H1 (cell line): Measurements from ENCODE around the gene HAO1. TPM values are rescaled to one million over a fixed set of nuclear protein-coding genes. Genes with fewer than 3 reads are reported as not detected.

Source experiments
- CTCF ChIA-PET: fragments of 300-600 bp; sonication (Branson Sonifier 250); formaldehyde crosslinking; loops from one replicate; lab custom pipeline; 2021; ENCODE audit not compliant: partially characterized antibody; lab: Charles Lee
- POLR2A ChIA-PET: fragments of 300-600 bp; sonication (Branson Sonifier 250); formaldehyde crosslinking; loops from one replicate; lab custom pipeline; 2021; ENCODE audit warnings: inconsistent platforms; ENCODE audit not compliant: partially characterized antibody; lab: Charles Lee
- DNase-seq, 2 experiments: peaks; one replicate each; pipeline versions ENCODE4 v3.0.0 to v3.0.0-alpha.2; 2010 to 2022; ENCODE audit warnings: low spot score in 2 of 2, low read depth in 1 of 2, mixed read lengths in 1 of 2
- FAIRE-seq: peaks from 2 replicates; lab custom pipeline; 2011; peaks lifted over from hg19 to GRCh38; lab: Jason Lieb, UNC
- H2AFZ ChIP-seq: 2 replicates; pipeline ENCODE4 v1.8.1; 2012; ENCODE audit warnings: low read length, inconsistent platforms
- H2AK5ac ChIP-seq: 2 replicates; pipeline ENCODE4 v1.6.1; 2013; ENCODE audit warnings: low read depth, low read length
- H2BK120ac ChIP-seq: replicated peaks from 2 replicates; pipeline ENCODE3; 2013; ENCODE audit warnings: low read depth, low read length, inconsistent platforms
- H2BK12ac ChIP-seq: 2 replicates; pipeline ENCODE4 v1.6.1; 2013; ENCODE audit warnings: low read depth, low read length
- H2BK15ac ChIP-seq: 2 replicates; pipeline ENCODE4 v1.6.1; 2013; ENCODE audit warnings: low read length
- H2BK20ac ChIP-seq: 2 replicates; pipeline ENCODE4 v1.6.1; 2013; ENCODE audit warnings: low read length
- H2BK5ac ChIP-seq: 2 replicates; pipeline ENCODE4 v1.6.1; 2013; ENCODE audit warnings: low read depth, low read length
- H3K14ac ChIP-seq: 2 replicates; pipeline ENCODE4 v1.6.1; 2013; ENCODE audit warnings: inconsistent platforms; ENCODE audit not compliant: insufficient read length
- H3K18ac ChIP-seq: 2 replicates; pipeline ENCODE4 v1.6.1; 2013; ENCODE audit warnings: low read length; ENCODE audit errors: extremely low read depth
- H3K23ac ChIP-seq: 2 replicates; pipeline ENCODE4 v1.6.1; 2013; ENCODE audit warnings: inconsistent platforms; ENCODE audit not compliant: insufficient read length
- H3K23me2 ChIP-seq: 2 replicates; pipeline ENCODE4 v1.6.1; 2013; ENCODE audit warnings: low read depth, low read length
- H3K27ac ChIP-seq: 2 replicates; pipeline ENCODE4 v1.6.1; 2011; ENCODE audit warnings: low read depth, low read length, inconsistent platforms
- H3K27me3 ChIP-seq, 4 experiments: replicated peaks in 1 of 4; 1 replicate in 1 of 4; 2 replicates in 3 of 4; pipeline versions ENCODE4 v1.6.1 to v1.8.1; 2011 to 2013; ENCODE audit warnings: low read length in 3 of 4, mild to moderate bottlenecking in 3 of 4, inconsistent platforms in 2 of 4, mixed read lengths in 2 of 4, moderate library complexity in 1 of 4; ENCODE audit not compliant: control insufficient read depth in 3 of 4, insufficient read depth in 3 of 4; ENCODE audit errors: extremely low read depth in 1 of 4
- H3K36me3 ChIP-seq, 4 experiments: 2 replicates each; pipeline versions ENCODE4 v1.6.1 to v1.8.1; 2011 to 2013; ENCODE audit warnings: mild to moderate bottlenecking in 4 of 4, low read length in 3 of 4, moderate library complexity in 2 of 4, control low read depth in 1 of 4, inconsistent platforms in 1 of 4; ENCODE audit not compliant: insufficient read depth in 4 of 4, control insufficient read depth in 2 of 4
- H3K4ac ChIP-seq: replicated peaks from 2 replicates; pipeline ENCODE3; 2013; ENCODE audit warnings: low read length, low read depth, mixed read lengths, inconsistent platforms; ENCODE audit not compliant: insufficient read length
- H3K4me1 ChIP-seq, 4 experiments: replicated peaks in 1 of 4; 1 replicate in 1 of 4; 2 replicates in 3 of 4; pipeline versions ENCODE4 v1.6.1 to v1.8.1; 2011 to 2013; ENCODE audit warnings: low read length in 3 of 4, inconsistent platforms in 2 of 4, mixed read lengths in 1 of 4; ENCODE audit not compliant: insufficient read depth in 4 of 4, control insufficient read depth in 3 of 4
- H3K4me2 ChIP-seq, 2 experiments: 2 replicates each; pipeline versions ENCODE4 v1.6.1 to v1.8.1; 2011 to 2013; ENCODE audit warnings: low read depth in 2 of 2, low read length in 2 of 2, control low read depth in 1 of 2, inconsistent platforms in 1 of 2, mild to moderate bottlenecking in 1 of 2; ENCODE audit not compliant: insufficient read depth in 1 of 2
- H3K4me3 ChIP-seq, 4 experiments: fragments of 200-600, 300-600 bp in 1 of 4; sonication (generic), shearing (Covaris generic), sonication (Bioruptor Twin) in 1 of 4; 2 replicates each; pipeline versions ENCODE4 v1.5.1 to v1.8.1; 2011 to 2016; ENCODE audit warnings: low read length in 4 of 4, low read depth in 3 of 4, control low read depth in 2 of 4, inconsistent platforms in 2 of 4, mild to moderate bottlenecking in 2 of 4, mixed read lengths in 1 of 4, moderate library complexity in 1 of 4; ENCODE audit not compliant: insufficient read depth in 2 of 4; ENCODE audit errors: extremely low read depth in 1 of 4
- H3K56ac ChIP-seq: replicated peaks from 2 replicates; pipeline ENCODE3; 2013; ENCODE audit warnings: low read depth, mild to moderate bottlenecking, mixed read lengths, low read length, inconsistent platforms; ENCODE audit not compliant: insufficient read length
- H3K79me1 ChIP-seq: 2 replicates; pipeline ENCODE4 v1.6.1; 2013; ENCODE audit warnings: low read depth, low read length, control low read depth
- H3K79me2 ChIP-seq, 2 experiments: 2 replicates each; pipeline versions ENCODE4 v1.6.1 to v1.8.1; 2012 to 2013; ENCODE audit warnings: low read length in 2 of 2, mild to moderate bottlenecking in 2 of 2, inconsistent platforms in 1 of 2; ENCODE audit not compliant: insufficient read depth in 2 of 2, control insufficient read depth in 1 of 2
- H3K9ac ChIP-seq, 4 experiments: replicated peaks in 1 of 4; 1 replicate in 1 of 4; 2 replicates in 3 of 4; pipeline versions ENCODE4 v1.6.1 to v1.8.1; 2011 to 2013; ENCODE audit warnings: low read depth in 3 of 4, low read length in 3 of 4, control low read depth in 2 of 4, mild to moderate bottlenecking in 2 of 4, moderate library complexity in 2 of 4, inconsistent platforms in 1 of 4; ENCODE audit errors: extremely low read depth in 1 of 4
- H3K9me3 ChIP-seq, 2 experiments: 2 replicates each; pipeline versions ENCODE4 v1.6.1 to v1.8.1; 2012 to 2013; ENCODE audit warnings: mild to moderate bottlenecking in 2 of 2, moderate library complexity in 2 of 2, control low read depth in 1 of 2, inconsistent platforms in 1 of 2, low read depth in 1 of 2, low read length in 1 of 2, mixed read lengths in 1 of 2; ENCODE audit not compliant: insufficient read depth in 2 of 2
- H4K20me1 ChIP-seq, 2 experiments: replicated peaks in 1 of 2; 2 replicates each; pipeline versions ENCODE3 to v1.8.1; 2011 to 2013; ENCODE audit warnings: inconsistent platforms in 2 of 2, low read length in 2 of 2, mild to moderate bottlenecking in 1 of 2; ENCODE audit not compliant: insufficient read depth in 2 of 2, control insufficient read depth in 1 of 2
- H4K5ac ChIP-seq: 2 replicates; pipeline ENCODE4 v1.6.1; 2013; ENCODE audit warnings: low read length, low read depth, mixed read lengths, inconsistent platforms; ENCODE audit not compliant: insufficient read length
- H4K8ac ChIP-seq: 2 replicates; pipeline ENCODE4 v1.8.0; 2013; ENCODE audit warnings: mild to moderate bottlenecking, moderate library complexity, low read length, inconsistent platforms; ENCODE audit not compliant: insufficient read depth; ENCODE audit errors: extremely low read depth
- H4K91ac ChIP-seq: replicated peaks from 2 replicates; pipeline ENCODE3; 2013; ENCODE audit warnings: low read length, mixed read lengths, inconsistent platforms; ENCODE audit not compliant: insufficient read length
- ASH2L ChIP-seq: fragments of 200-600, 300-600 bp; sonication (generic); IDR thresholded peaks from one replicate; pipeline ENCODE4 v1.7.1; 2017; ENCODE audit warnings: low read length
- ATF3 ChIP-seq: IDR thresholded peaks from 2 replicates; pipeline ENCODE4 v1.6.1; 2011; ENCODE audit warnings: low read depth, mild to moderate bottlenecking, low read length; ENCODE audit not compliant: insufficient read depth
- CBX8 ChIP-seq: fragments of 300-800, 300-1000 bp; sonication (generic); IDR thresholded peaks from 2 replicates; pipeline ENCODE4 v1.7.1; 2016; ENCODE audit warnings: low read depth, low read length, borderline replicate concordance
- CHD1 ChIP-seq: IDR thresholded peaks from 2 replicates; pipeline ENCODE4 v1.6.1; 2012; ENCODE audit warnings: low read depth, low read length, improper control_type of control experiment
- CREB1 ChIP-seq: IDR thresholded peaks from 2 replicates; pipeline ENCODE4 v1.6.1; 2012; ENCODE audit warnings: inconsistent platforms
- GABPA ChIP-seq: IDR thresholded peaks from 2 replicates; pipeline ENCODE4 v1.6.1; 2011; ENCODE audit warnings: mild to moderate bottlenecking, low read length, moderate library complexity, borderline replicate concordance; ENCODE audit not compliant: insufficient read depth
- JUND ChIP-seq: IDR thresholded peaks from 2 replicates; pipeline ENCODE4 v1.6.1; 2011; ENCODE audit warnings: mild to moderate bottlenecking, improper control_type of control experiment, low read length
- POU5F1 ChIP-seq: IDR thresholded peaks from 2 replicates; pipeline ENCODE4 v1.6.1; 2011; ENCODE audit warnings: low read depth, mild to moderate bottlenecking, low read length, moderate library complexity
- RBBP5 ChIP-seq: IDR thresholded peaks from 2 replicates; pipeline ENCODE4 v1.7.1; 2012; ENCODE audit warnings: low read depth, mild to moderate bottlenecking, inconsistent platforms, low read length, moderate library complexity, borderline replicate concordance
- SIRT6 ChIP-seq: IDR thresholded peaks from one replicate; pipeline ENCODE4 v1.7.1; 2012; ENCODE audit warnings: low read length, inconsistent platforms
- TAF7 ChIP-seq: optimal IDR thresholded peaks from 2 replicates; pipeline ENCODE3; 2011; ENCODE audit warnings: low read depth, mild to moderate bottlenecking, inconsistent platforms, low read length, moderate library complexity, borderline replicate concordance
- USF2 ChIP-seq: IDR thresholded peaks from 2 replicates; pipeline ENCODE4 v1.6.1; 2011; ENCODE audit warnings: low read length, improper control_type of control experiment
- YY1 ChIP-seq: IDR thresholded peaks from 2 replicates; pipeline ENCODE4 v1.6.1; 2011; ENCODE audit warnings: low read depth, mild to moderate bottlenecking, low read length
- WGBS, 2 experiments: shearing (Covaris generic) in 1 of 2; methylation state at CpG; one replicate each; pipeline versions ENCODE4 v1.1.6 to v1.1.7; 2013 to 2015; ENCODE audit warnings: low lambda C conversion rate in 2 of 2, mixed read lengths in 2 of 2, inconsistent platforms in 1 of 2, low coverage in 1 of 2, missing lambda C conversion rate in 1 of 2; ENCODE audit not compliant: insufficient replicate concordance in 2 of 2, insufficient coverage in 1 of 2, insufficient read length in 1 of 2; ENCODE audit errors: extremely low coverage in 1 of 2, missing lambda C conversion rate in 1 of 2; 5-methylcytosine and 5-hydroxymethylcytosine counted together
- polyA plus RNA-seq, 7 experiments: library from polyadenylated mRNA; depleted of rRNA in 3 of 7; stranded (reverse) in 5 of 7; unstranded in 2 of 7; fragments of >200 nt in 5 of 7; fragments of 200-250 nt in 2 of 7; gene quantifications; 1 replicate in 5 of 7; 2 replicates in 1 of 7; 4 replicates in 1 of 7; pipeline versions ENCODE4 v1.2.1 to v1.2.3, GENCODE V29; 2011 to 2013; ENCODE audit warnings: missing spikeins in 2 of 7, mixed read lengths in 2 of 7
- total RNA-seq: library from RNA; stranded (reverse); fragmentation: NEBNext Ultra II Directional; extraction: Animal tissue kit (Norgen Biotek cat#: 25700); gene quantifications from 2 replicates; pipeline ENCODE4 v1.2.1, GENCODE V29; 2021

HAO1 gene
- total and polyA plus RNA-seq, 2 of the 8 experiments (the other 6 are each of a cell fraction or from before 2014, with no cell fraction given), result not detected

GRCh38 chr20:7967199-7967844 is 27.1 kb upstream of the HAO1 start:
- H4K91ac ChIP-seq, result no peak overlapping the region
- no peak overlapping the region for H2BK15ac ChIP-seq
- H3K4ac ChIP-seq, result no peak overlapping the region
- DNase-seq (no peak), FAIRE-seq (no peak)
- H2BK12ac ChIP-seq, result no peak overlapping the region
- no peak overlapping the region for H2BK20ac ChIP-seq
- ChIA-PET CTCF (interaction anchor here (0.7 to 3.9 kb wide), 4 partner anchors 14 to 49 kb away, joined by 3 to 12 read pairs (median 4); no protein-coding TSS in a partner anchor), POLR2A (no interaction called here)
- H4K20me1 ChIP-seq, result no peaks in the 10 kb centered on the region
- H3K23me2 ChIP-seq, result no peaks in the 10 kb centered on the region
- no peak overlapping the region for H3K56ac ChIP-seq
- no peak overlapping the region for H3K14ac ChIP-seq
- H3K4me1 ChIP-seq, result no peaks in the 10 kb centered on the region
- H3K4me3 ChIP-seq, result no peak overlapping the region
- no peaks in the 10 kb centered on the region for H3K36me3 ChIP-seq
- no peak overlapping the region for H4K8ac ChIP-seq
- no peak overlapping the region for H3K4me2 ChIP-seq
- no peak overlapping the region for H3K9ac ChIP-seq
- H3K79me2 ChIP-seq, result no peaks in the 10 kb centered on the region
- no peaks in the 10 kb centered on the region for H3K9me3 ChIP-seq
- H2AK5ac ChIP-seq, result no peak overlapping the region
- H2BK120ac ChIP-seq, result no peak overlapping the region
- no peak overlapping the region for H2AFZ ChIP-seq
- H3K23ac ChIP-seq, result no peak overlapping the region
- 93% methylated on average over 4 of the region's 4 CpGs; no CpG with 5 or more reads in 1 of the 2 experiments for WGBS, 2 experiments
- no peak overlapping the region for H2BK5ac ChIP-seq
- H3K27me3 ChIP-seq, result no peaks in the 10 kb centered on the region
- H3K18ac ChIP-seq, result no peak overlapping the region
- H4K5ac ChIP-seq, result no peak overlapping the region
- H3K27ac ChIP-seq, result no peak overlapping the region
- no peaks in the 10 kb centered on the region for H3K79me1 ChIP-seq
- TF ChIP-seq POU5F1 (no peak), CBX8 (no peak), TAF7 (no peak), ASH2L (no peak), CHD1 (no peak), YY1 (no peak), GABPA (no peak), RBBP5 (no peak), JUND (no peak), SIRT6 (no peak), CREB1 (no peak), ATF3 (no peak), USF2 (no peak)
